GM19438 (cell line): ENCODE measurements around the gene PRM1.

Experiments used
- ATAC-seq: cut with Tn5 transposase; IDR thresholded peaks from one replicate; pipeline ENCODE4 v1.9.1; 2021; ENCODE audit warnings: low read depth; ENCODE audit not compliant: unreplicated experiment

The PRM1 gene

GRCh38 chr16:11273721-11274324 lies 7.3 kb downstream of the PRM1 start:
- no peak for ATAC-seq

- no peak for ATAC-seq
These were observed 8.0 kb downstream of the PRM1 start, which contains the start of gene PRM3 for GRCh38 chr16:11272921-11273720. Gene PRM3 (minus strand): TSS chr16:11273629. CDS start chr16:11273595, 34 bp downstream.

- no peak for ATAC-seq
These were observed 8.6 kb downstream of the PRM1 start for GRCh38 chr16:11272484-11272883.

- no peak for ATAC-seq
These were observed 9.5 kb downstream of the PRM1 start for GRCh38 chr16:11271610-11272009.

- no peak for ATAC-seq
These were observed 10.4 kb downstream of the PRM1 start for GRCh38 chr16:11270602-11271162.

- ATAC-seq: no peak
These were observed 12.2 kb downstream of the PRM1 start, which contains the start of gene TNP2 for GRCh38 chr16:11268921-11269375. Gene TNP2 (minus strand): TSS chr16:11269325. CDS start chr16:11269262, 63 bp downstream.

- no peak for ATAC-seq
These were observed 16.0 kb downstream of the PRM1 start for GRCh38 chr16:11265124-11265523.

- no peak for ATAC-seq
These were observed 16.8 kb downstream of the PRM1 start for GRCh38 chr16:11264155-11264832.

- no peak for ATAC-seq
These were observed 17.4 kb downstream of the PRM1 start for GRCh38 chr16:11263737-11264136.

GRCh38 chr16:11262915-11263314 lies 18.2 kb downstream of the PRM1 start:
- no peak for ATAC-seq

GRCh38 chr16:11260596-11260966 lies 20.5 kb downstream of the PRM1 start:
- ATAC-seq: no peak

- ATAC-seq: no peak
These were observed 21.2 kb downstream of the PRM1 start for GRCh38 chr16:11259655-11260595.

- no peak for ATAC-seq
These were observed 22.3 kb downstream of the PRM1 start for GRCh38 chr16:11258553-11259492.

GRCh38 chr16:11257131-11257938 lies 23.8 kb downstream of the PRM1 start:
- ATAC-seq: no peak

GRCh38 chr16:11256661-11257130 lies 24.4 kb downstream of the PRM1 start:
- ATAC-seq: no peak

- peak; percentile 45 for ATAC-seq
These were observed 25.1 kb downstream of the PRM1 start, which contains the start of gene SOCS1 for GRCh38 chr16:11255737-11256660. Gene SOCS1 (minus strand): TSS chr16:11256204. CDS start chr16:11255478, 726 bp downstream.
